Activated CD4-positive, alpha-beta memory T cell treated with anti-CD3 and anti-CD28 coated beads for 36 hours (primary cell): ENCODE results near the gene NGFR. TPM values are rescaled to one million over a fixed set of nuclear protein-coding genes. Genes with fewer than 3 reads are reported as not detected.

Experiments used
- CTCF ChIA-PET: fragments of 350-600 bp; sonication (Branson Sonifier 250); formaldehyde crosslinking; loops from one replicate; lab custom pipeline; 2021; ENCODE audit warnings: antibody characterized with exemption, inconsistent platforms; lab: Charles Lee
- POLR2A ChIA-PET: fragments of 350-600 bp; sonication (Branson Sonifier 250); formaldehyde crosslinking; loops from one replicate; lab custom pipeline; 2021; ENCODE audit warnings: antibody characterized with exemption; lab: Charles Lee
- DNase-seq: peaks from one replicate; pipeline ENCODE4 v3.0.0-alpha.2; 2020
- H3K27ac Mint-ChIP-seq: one replicate; pipeline ENCODE4 v1.8.0; 2021; ENCODE audit warnings: mixed read lengths
- H3K27me3 Mint-ChIP-seq: one replicate; pipeline ENCODE4 v1.8.0; 2021; ENCODE audit warnings: mixed read lengths
- H3K36me3 Mint-ChIP-seq: one replicate; pipeline ENCODE4 v1.8.0; 2021; ENCODE audit warnings: mixed read lengths
- H3K4me1 Mint-ChIP-seq: one replicate; pipeline ENCODE4 v1.8.0; 2021; ENCODE audit warnings: low read depth, mixed read lengths
- H3K4me3 Mint-ChIP-seq: one replicate; pipeline ENCODE4 v1.8.0; 2021; ENCODE audit warnings: mild to moderate bottlenecking, mixed read lengths
- H3K9me3 Mint-ChIP-seq: one replicate; pipeline ENCODE4 v1.8.0; 2021; ENCODE audit warnings: mixed read lengths
- intact Hi-C: fragments of 100-400 bp; cut with micrococcal nuclease; formaldehyde crosslinking; loops from one replicate; pipeline ENCODE4 v1.15.1; 2023
- total RNA-seq, 2 experiments: library from RNA; stranded (reverse); gene quantifications; one replicate each; pipeline ENCODE4 v1.2.3, GENCODE V29; 2021

The NGFR gene
- total RNA-seq, 2 experiments from 2014 or later, result 0.17 to 0.21 TPM

DNA sequence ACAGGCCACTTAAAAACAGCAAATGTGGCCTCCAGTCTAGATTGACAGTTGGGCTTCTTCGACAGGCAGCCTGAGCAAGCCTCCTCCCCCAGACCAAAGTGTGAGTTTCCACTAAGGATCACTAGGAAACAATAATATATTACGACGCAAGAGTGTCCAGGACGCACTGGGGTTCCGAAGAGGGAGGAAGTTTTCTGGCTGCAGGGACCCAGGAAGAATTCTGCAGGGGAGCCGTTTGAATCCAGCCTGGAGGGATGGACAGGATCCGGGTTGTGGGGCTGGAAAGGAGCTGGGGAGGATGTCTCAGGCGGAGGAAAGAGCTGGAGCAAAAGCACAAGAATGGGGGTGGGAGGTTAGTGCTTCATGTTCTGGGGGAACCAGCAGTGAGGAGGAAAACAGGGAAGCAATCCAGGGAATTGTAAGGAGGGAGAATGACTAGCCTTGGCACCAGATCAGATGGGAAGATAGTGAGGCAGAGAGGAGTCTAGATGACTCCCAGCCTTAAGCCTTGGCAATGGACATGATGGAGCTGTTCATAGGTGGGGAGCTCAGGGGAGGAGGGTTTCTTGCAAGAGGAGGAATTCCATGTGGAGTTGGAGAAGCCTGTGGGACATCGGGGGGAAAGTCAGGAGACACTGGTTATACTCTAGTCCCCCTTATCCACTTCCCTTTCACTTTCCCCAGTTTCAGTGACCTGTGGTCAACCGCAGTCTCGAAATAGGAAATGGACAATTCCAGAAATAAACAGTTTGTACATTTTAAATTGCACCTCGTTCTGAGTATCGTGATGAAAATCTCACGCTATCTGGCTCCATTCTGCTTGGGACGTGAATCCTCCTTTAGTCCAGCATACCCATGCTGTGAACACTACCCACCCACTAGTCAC is 26.6 kb downstream of the NGFR start:
- Mint-ChIP-seq H3K27me3 (no peaks in the 10 kb centered on the region), H3K27ac (no peak overlapping the region), H3K9me3 (no peaks in the 10 kb centered on the region), H3K4me3 (no peak overlapping the region), H3K36me3 (no peaks in the 10 kb centered on the region), H3K4me1 (peaks cover 11% of the 10 kb centered on the region)
- no peak for DNase-seq
- ChIA-PET CTCF (interaction anchor here (2.3 kb wide), 1 partner anchor 34 kb away, joined by 7 read pairs; no protein-coding TSS in a partner anchor), POLR2A (no interaction called here)
- intact Hi-C loops, result no loop called here

DNA sequence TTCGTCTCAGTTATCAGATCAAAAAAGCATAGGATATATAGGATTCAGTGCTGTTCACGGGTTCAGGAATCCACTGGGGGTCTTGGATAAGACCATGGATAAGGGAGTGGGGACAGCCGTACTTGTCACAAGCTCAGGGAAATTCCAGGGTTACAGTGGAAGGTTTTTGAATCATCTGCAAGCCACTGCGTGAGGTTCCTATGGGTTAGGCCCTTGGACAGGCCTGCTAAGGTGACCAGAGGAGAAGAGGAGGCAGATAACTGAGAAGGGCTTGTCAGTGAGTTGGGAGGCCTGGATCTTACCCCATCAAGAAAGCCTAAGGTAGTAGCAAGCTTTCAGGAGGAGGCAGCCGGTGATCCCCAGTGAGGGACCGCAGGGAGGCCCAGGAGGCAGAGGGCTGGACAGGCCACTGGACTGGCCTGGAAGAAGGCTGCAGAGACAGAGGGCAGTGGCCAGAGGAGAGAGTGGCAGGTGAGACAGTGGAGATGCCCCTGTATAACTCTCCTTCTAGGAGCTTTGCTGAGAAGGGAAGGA is 27.3 kb downstream of the NGFR start:
- Mint-ChIP-seq H3K36me3 (no peaks in the 10 kb centered on the region), H3K27me3 (no peaks in the 10 kb centered on the region), H3K27ac (no peak overlapping the region), H3K4me1 (peaks cover 11% of the 10 kb centered on the region), H3K4me3 (no peak overlapping the region), H3K9me3 (no peaks in the 10 kb centered on the region)
- ChIA-PET POLR2A (no interaction called here), CTCF (interaction anchor here (1.0 to 2.3 kb wide), 3 partner anchors 32 to 114 kb away, joined by 3 to 7 read pairs (median 4); no protein-coding TSS in a partner anchor)
- intact Hi-C loops, result no loop called here
- no peak for DNase-seq

GRCh38 chr17:49523196-49523595 is 28.1 kb downstream of the NGFR start:
- no peaks in the 10 kb centered on the region for H3K27me3 Mint-ChIP-seq
- H3K36me3 Mint-ChIP-seq, result no peaks in the 10 kb centered on the region
- no peaks in the 10 kb centered on the region for H3K9me3 Mint-ChIP-seq
- DNase-seq, result no peak
- CTCF ChIA-PET, result interaction anchor here (1.0 to 2.3 kb wide), 4 partner anchors 33 to 173 kb away, joined by 3 to 7 read pairs (median 4); no protein-coding TSS in a partner anchor
- no peak overlapping the region for H3K27ac Mint-ChIP-seq
- POLR2A ChIA-PET, result no interaction called here
- intact Hi-C loops, result no loop called here
- H3K4me3 Mint-ChIP-seq, result no peak overlapping the region
- H3K4me1 Mint-ChIP-seq, result peaks cover 11% of the 10 kb centered on the region

GRCh38 chr17:49523706-49524472 is 28.8 kb downstream of the NGFR start:
- no peaks in the 10 kb centered on the region for H3K27me3 Mint-ChIP-seq
- CTCF ChIA-PET, result interaction anchor here (1.4 to 1.6 kb wide), 2 partner anchors 33 to 172 kb away, joined by 3 to 4 read pairs; no protein-coding TSS in a partner anchor
- POLR2A ChIA-PET, result no interaction called here
- H3K4me3 Mint-ChIP-seq, result no peak overlapping the region
- intact Hi-C loops, result no loop called here
- H3K36me3 Mint-ChIP-seq, result no peaks in the 10 kb centered on the region
- H3K27ac Mint-ChIP-seq, result no peak overlapping the region
- no peaks in the 10 kb centered on the region for H3K9me3 Mint-ChIP-seq
- peak; percentile 77 for DNase-seq
- peaks cover 11% of the 10 kb centered on the region for H3K4me1 Mint-ChIP-seq

DNA sequence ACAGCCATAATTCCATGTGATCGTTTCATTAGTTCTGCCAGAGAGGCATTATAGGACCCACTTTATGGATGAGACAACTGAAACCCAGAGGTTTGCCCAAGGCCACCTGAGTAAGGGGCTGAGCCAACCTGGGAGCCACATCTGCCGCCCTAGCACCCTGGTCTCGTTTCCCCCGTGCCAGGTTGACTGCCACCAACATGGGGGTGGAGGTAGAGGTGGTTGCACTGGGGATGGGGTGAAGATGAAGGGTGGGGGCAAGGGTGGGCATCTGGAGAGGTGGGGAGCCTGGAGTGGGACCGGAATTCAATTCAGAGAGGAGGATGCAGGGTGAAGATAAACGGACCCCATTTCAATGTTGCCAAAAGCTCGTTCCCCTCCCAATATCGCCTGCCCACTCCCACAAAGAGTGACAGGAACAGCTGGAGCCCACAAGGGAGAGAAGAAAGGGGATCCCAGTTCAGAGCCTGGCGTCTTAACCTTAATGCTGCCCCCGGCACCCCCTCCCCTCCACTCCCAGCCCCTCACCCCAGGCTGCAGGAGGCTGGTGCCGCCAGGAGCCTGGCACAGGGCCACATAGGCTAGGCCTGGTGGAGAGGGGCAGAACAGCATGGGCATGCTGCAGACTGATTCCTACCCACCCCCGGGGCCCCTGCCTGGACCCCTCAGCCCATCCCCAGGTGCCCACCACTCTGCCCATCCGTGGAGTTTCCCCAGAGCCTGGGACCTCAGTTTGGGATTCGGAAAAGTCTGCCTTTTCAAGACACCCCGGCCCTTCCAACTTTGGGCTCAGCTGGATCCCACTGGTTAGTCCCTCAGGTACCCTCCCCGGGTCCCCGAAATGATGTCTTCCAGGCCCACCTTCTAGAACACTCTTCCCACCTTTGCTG is 29.6 kb downstream of the NGFR start:
- Mint-ChIP-seq H3K4me1 (peaks cover 11% of the 10 kb centered on the region), H3K9me3 (no peaks in the 10 kb centered on the region), H3K36me3 (no peaks in the 10 kb centered on the region), H3K27ac (no peak overlapping the region), H3K4me3 (no peak overlapping the region), H3K27me3 (no peaks in the 10 kb centered on the region)
- intact Hi-C loops, result no loop called here
- DNase-seq, result no peak
- ChIA-PET CTCF (interaction anchor here (1.4 to 1.6 kb wide), 2 partner anchors 34 to 171 kb away, joined by 3 to 4 read pairs; no protein-coding TSS in a partner anchor), POLR2A (no interaction called here)

DNA sequence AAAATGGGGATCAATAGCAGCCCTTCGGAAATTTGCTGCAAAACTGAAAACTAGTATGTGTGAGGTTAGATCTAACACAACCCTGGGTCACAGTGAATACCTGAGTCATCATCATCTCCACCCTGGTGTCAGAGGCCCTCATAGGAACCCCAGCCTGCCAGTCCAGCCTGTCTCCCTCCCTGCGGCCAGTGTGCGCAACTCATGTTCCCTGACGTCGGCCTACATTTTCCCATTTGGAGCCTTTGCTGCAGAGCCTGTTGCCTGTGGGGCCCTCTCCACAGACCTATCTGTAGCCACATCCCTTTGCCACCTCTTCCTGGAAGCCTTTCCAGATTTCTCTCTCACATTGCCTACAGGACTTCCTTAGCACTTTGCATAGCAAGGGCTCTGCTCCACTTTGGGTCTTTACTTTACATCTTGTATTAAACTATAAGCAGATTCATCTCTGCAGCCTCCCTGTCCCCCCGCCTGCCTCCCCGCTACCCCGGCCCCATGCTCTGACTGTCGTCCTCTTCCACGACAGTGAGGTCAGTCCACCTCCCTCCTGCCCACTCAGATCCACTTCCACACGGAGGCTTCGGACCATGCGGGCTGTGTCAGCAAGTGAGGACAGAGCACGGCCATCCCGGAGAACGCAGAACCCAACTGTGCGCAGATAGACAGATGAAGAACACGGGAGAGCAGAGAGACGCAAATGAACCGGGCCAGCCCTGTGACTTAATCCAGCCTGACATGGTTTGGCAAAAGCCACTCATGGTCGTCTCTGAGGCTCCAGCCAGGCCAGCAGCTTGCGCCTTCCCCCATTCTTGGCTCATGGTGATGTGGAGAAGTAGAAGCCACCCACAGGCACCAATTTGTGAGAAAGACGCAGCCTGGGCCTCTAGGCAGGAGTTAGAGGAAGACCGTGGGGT is 31.0 kb downstream of the NGFR start:
- peaks cover 11% of the 10 kb centered on the region for H3K4me1 Mint-ChIP-seq
- no peaks in the 10 kb centered on the region for H3K36me3 Mint-ChIP-seq
- ChIA-PET POLR2A (no interaction called here), CTCF (interaction anchor here (0.6 to 2.1 kb wide), 2 partner anchors 31 to 91 kb away, joined by 4 to 7 read pairs; no protein-coding TSS in a partner anchor)
- no peak overlapping the region for H3K4me3 Mint-ChIP-seq
- peaks cover 5% of the 10 kb centered on the region for H3K27me3 Mint-ChIP-seq
- H3K27ac Mint-ChIP-seq, result no peak overlapping the region
- DNase-seq, result no peak
- no peaks in the 10 kb centered on the region for H3K9me3 Mint-ChIP-seq
- intact Hi-C loops, result no loop called here

DNA sequence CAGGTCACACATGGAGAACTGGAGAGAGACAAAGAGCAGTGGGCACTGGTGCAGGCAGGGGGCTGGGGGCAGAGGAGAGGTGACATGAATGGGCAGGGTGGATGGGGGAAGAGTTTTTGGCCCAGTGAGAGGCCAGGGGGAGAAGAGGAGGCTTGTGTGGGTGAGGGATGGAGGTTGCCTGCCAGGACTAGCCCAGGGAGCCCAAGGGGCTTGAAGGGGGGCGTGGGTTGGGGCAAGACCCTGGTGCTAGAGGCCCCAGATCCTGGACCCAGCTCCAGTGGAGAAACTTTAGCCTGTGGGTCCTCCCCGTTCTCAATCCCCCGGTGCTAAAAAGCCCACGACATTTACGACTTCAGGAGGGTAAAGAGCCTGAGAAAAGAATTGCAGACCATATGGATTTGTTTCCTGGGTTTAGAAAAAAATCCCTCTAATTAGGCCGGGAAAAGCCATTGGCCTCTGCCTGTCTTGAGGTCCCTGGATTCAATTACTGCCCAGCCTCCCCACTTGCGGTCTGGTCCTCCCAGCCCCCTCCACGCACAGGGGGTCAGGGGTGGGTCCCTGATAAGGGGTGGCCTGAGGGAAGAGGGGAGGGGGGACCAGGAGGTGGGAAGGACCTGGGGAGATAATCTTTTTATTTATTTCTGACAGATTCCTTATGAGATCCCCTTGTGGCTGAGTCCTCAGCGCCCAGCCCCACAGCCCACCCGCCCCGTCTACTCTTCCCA is 33.0 kb downstream of the NGFR start:
- POLR2A ChIA-PET, result no interaction called here
- peaks cover 11% of the 10 kb centered on the region for H3K27me3 Mint-ChIP-seq
- CTCF ChIA-PET, result interaction anchor here (2.1 kb wide), 1 partner anchor 29 kb away, joined by 7 read pairs; no protein-coding TSS in a partner anchor
- no peak overlapping the region for H3K4me3 Mint-ChIP-seq
- H3K9me3 Mint-ChIP-seq, result no peaks in the 10 kb centered on the region
- no peak overlapping the region for H3K27ac Mint-ChIP-seq
- no peak for DNase-seq
- H3K36me3 Mint-ChIP-seq, result no peaks in the 10 kb centered on the region
- intact Hi-C loops, result no loop called here
- H3K4me1 Mint-ChIP-seq, result peaks cover 7% of the 10 kb centered on the region

- ChIA-PET CTCF (interaction anchor here (1.1 kb wide), 1 partner anchor 28 kb away, joined by 5 read pairs; no protein-coding TSS in a partner anchor), POLR2A (interaction anchor here (0.5 kb wide), 1 partner anchor 201 kb away, joined by 3 read pairs; no protein-coding TSS in a partner anchor)
- Mint-ChIP-seq H3K9me3 (no peaks in the 10 kb centered on the region), H3K27me3 (peaks cover 16% of the 10 kb centered on the region), H3K4me1 (peaks cover under 1% of the 10 kb centered on the region), H3K36me3 (no peaks in the 10 kb centered on the region), H3K27ac (no peak overlapping the region), H3K4me3 (no peak overlapping the region)
- intact Hi-C loops, result no loop called here
- DNase-seq, result no peak
These were observed 33.9 kb downstream of the NGFR start for GRCh38 chr17:49528966-49529365.

GRCh38 chr17:49530118-49530517 is 35.0 kb downstream of the NGFR start:
- Mint-ChIP-seq H3K36me3 (no peaks in the 10 kb centered on the region), H3K27me3 (peaks cover 18% of the 10 kb centered on the region), H3K4me1 (no peaks in the 10 kb centered on the region), H3K9me3 (no peaks in the 10 kb centered on the region), H3K27ac (no peak overlapping the region), H3K4me3 (no peak overlapping the region)
- intact Hi-C loops, result no loop called here
- ChIA-PET POLR2A (interaction anchor here (0.7 kb wide), 1 partner anchor 125 kb away, joined by 3 read pairs; no protein-coding TSS in a partner anchor), CTCF (interaction anchor here (0.7 to 1.1 kb wide), 2 partner anchors 26 to 134 kb away, joined by 4 to 5 read pairs; no protein-coding TSS in a partner anchor)
- DNase-seq, result no peak

DNA sequence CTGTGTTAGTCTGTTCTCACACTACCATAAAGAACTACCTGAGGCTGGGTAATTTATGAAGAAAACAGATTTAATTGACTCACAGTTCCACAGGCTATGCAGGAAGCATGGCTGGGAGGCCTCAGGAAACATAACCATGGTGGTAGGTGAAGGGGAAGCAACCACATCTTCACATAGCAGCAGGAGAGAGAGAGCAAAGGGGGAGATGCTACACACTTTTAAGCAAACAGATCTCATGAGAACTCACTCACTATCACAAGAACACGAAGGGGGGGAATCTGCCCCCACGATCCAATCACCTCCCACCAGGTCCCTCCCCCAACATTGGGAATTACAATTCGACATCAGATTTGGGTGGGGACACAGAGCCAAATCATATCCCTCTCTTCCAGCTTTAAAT is 48.8 kb downstream of the NGFR start:
- CTCF ChIA-PET, result interaction anchor here (0.8 kb wide), 1 partner anchor 13 kb away, joined by 3 read pairs; no protein-coding TSS in a partner anchor
- H3K36me3 Mint-ChIP-seq, result no peaks in the 10 kb centered on the region
- no peaks in the 10 kb centered on the region for H3K4me1 Mint-ChIP-seq
- no peak overlapping the region for H3K27ac Mint-ChIP-seq
- DNase-seq, result no peak
- H3K27me3 Mint-ChIP-seq, result peaks cover 1% of the 10 kb centered on the region
- no peak overlapping the region for H3K4me3 Mint-ChIP-seq
- peaks cover 22% of the 10 kb centered on the region for H3K9me3 Mint-ChIP-seq
- POLR2A ChIA-PET, result interaction anchor here (0.6 kb wide), 1 partner anchor 338 kb away, joined by 3 read pairs; no protein-coding TSS in a partner anchor
- intact Hi-C loops, result no loop called here
